LNCAP (cell line): Measurements from ENCODE around the gene SYT1.

ENCODE experiments used
- TF ChIP-seq, protein P1 (sequence below): fragments of 450-650 bp; IDR thresholded peaks from 2 replicates; pipeline ENCODE4 v1.5.1; 2017; ENCODE audit warnings: mild to moderate bottlenecking

SYT1 gene

DNA sequence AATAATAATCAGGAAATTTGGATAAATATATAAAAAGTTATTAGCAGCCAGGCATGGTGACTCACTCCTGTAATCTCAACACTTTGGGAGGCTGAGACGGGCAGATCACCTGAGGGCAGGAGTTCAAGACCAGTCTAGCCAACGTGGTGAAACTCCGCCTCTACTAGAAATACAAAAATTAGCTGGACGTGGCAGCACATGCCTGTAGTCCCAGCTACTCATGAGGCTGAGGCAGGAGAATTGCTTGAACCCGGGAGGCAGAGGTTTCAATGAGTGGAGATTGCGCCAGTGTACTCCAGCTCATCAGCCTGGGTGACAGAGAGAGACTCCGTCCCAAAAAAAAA, 64.5 kb downstream of the SYT1 start:
- TF ChIP-seq, protein P1, sequence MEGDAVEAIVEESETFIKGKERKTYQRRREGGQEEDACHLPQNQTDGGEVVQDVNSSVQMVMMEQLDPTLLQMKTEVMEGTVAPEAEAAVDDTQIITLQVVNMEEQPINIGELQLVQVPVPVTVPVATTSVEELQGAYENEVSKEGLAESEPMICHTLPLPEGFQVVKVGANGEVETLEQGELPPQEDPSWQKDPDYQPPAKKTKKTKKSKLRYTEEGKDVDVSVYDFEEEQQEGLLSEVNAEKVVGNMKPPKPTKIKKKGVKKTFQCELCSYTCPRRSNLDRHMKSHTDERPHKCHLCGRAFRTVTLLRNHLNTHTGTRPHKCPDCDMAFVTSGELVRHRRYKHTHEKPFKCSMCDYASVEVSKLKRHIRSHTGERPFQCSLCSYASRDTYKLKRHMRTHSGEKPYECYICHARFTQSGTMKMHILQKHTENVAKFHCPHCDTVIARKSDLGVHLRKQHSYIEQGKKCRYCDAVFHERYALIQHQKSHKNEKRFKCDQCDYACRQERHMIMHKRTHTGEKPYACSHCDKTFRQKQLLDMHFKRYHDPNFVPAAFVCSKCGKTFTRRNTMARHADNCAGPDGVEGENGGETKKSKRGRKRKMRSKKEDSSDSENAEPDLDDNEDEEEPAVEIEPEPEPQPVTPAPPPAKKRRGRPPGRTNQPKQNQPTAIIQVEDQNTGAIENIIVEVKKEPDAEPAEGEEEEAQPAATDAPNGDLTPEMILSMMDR: no peak

- TF ChIP-seq, protein P1: no peak
Observed at GRCh38 chr12:78931466-78931990, 67.0 kb downstream of the SYT1 start.

DNA sequence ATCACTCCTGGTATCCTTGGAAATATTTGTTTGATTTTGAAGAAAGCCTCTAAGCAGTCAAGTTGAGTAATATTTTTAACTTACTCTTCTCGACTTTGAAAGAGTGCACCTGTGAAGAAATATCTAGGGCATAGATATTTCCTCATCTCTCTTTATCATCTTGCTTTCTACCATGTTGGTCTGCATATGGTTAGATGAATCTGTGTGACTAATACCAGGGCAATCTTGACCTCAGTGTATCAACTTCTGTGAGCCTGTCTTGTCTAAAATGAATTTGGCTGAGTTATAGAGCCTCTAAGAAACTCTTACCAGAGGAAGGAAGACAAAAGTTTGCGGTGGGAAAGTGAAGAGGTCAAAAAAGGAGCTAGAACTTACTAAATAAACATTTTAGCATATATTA, 68.4 kb downstream of the SYT1 start:
- TF ChIP-seq, protein P1: no peak

DNA sequence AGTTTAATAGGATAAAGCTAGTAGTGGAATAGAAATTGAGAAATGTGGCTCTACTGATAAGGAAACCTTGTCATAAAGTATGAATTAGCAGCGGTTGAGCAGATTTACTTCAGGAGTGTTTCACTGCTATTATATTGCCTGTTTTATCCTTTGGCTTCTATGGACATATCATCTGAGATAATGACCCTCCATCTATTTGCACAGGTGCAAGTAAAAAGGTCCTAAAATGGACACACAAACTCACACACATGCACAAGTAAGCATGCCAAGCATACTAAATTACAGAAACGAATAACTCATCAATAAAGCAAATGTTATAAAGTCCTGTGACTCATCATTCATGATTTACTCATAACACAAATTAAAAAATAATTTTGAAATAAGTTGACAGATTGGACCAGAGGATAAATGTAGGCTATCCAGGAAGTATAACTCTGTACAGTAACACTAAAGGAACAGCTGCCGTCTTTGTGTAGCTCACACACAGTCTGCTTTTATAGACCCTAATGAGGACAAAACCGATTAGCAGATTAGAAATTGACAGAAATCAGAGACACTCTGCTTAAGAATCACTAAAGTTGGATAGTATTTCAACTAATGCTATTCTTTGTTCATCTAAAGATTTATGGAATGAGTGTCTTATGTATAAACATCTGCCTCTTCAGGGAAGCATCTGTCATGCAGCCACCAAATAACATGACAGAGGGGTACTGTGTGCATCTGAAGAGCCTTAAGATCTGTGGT, 73.9 kb downstream of the SYT1 start:
- TF ChIP-seq, protein P1: no peak

GRCh38 chr12:78949532-78949931, 85.0 kb downstream of the SYT1 start:
- TF ChIP-seq, protein P1: no peak

GRCh38 chr12:78951803-78952551, 87.4 kb downstream of the SYT1 start:
- TF ChIP-seq, protein P1: no peak

GRCh38 chr12:78952552-78952929, 88.0 kb downstream of the SYT1 start:
- TF ChIP-seq, protein P1: no peak
